GM19372 (cell line): ENCODE measurements around the gene PNLIPRP3.
"Not testable (repeated sequence)": the region's sequence is repeated elsewhere in the genome, so short reads cannot be mapped to it uniquely, and the experiment has no call there.

Experiments
- ATAC-seq: cut with Tn5 transposase; IDR thresholded peaks from one replicate; pipeline ENCODE4 v1.9.1; 2021; ENCODE audit warnings: mild to moderate bottlenecking, low read depth, moderate library complexity; ENCODE audit not compliant: unreplicated experiment

Gene PNLIPRP3

DNA sequence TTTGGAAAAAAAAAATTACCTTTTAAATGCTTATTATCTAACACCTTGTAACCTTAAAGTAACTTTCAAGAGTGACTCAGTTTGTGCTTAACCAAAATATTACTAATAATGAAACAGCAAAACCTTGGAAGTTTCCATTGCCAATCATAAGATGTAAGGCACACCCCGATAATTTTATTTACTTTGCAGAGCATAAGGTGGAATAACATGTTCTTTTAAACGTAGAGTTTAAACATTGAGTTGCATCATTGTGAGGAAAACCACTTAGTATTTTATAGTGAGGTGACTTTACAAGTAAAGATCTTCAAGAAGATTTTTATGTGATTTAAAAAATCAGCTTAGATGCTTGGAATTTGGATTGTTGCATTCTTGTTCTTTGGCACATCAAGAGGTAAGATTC lies at the start of gene PNLIPRP3:
Gene PNLIPRP3, plus strand, starts transcription at position 177 of the 400 bp plus-strand sequence. Its CDS starts 166 bp downstream, at position 343.
- ATAC-seq: no peak

DNA sequence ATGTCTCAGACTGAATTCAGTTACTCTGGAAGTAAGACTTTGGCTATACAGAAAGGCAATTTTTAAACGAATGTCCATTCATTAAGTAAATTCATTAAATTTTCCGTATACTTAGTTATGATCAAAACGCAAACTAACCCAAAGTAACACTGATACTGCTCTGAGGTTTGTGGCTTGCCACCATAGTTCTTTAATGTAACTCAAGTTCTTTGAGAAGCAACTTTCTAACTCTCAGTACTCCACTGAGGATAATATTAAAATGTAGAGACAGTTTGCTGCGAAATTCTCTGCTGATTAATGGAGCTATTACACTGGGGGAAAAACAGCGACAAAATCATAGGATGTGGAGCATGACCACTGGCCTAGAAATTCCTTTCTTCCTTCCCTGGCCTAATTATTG lies 45.4 kb upstream of the PNLIPRP3 start:
- no peak for ATAC-seq

DNA sequence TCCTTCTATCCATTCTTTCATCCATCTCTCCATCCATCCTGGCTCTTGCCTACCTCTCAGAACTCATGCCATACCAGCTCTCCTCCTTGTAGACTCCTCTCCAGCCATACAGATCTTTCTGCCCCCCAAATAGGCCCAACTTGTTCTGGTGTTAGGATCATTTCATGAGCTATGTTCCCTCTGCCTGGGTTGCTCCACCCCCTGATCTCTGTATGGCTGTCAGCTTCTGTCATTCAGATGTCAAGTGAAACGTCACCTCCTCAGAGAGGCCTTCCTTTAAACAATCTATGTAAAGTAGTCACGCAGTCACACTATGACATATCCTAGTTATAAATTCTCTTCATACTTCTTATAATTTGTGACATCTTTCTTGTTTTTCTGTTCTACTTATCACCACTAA lies 42.3 kb upstream of the PNLIPRP3 start:
- no peak for ATAC-seq

DNA sequence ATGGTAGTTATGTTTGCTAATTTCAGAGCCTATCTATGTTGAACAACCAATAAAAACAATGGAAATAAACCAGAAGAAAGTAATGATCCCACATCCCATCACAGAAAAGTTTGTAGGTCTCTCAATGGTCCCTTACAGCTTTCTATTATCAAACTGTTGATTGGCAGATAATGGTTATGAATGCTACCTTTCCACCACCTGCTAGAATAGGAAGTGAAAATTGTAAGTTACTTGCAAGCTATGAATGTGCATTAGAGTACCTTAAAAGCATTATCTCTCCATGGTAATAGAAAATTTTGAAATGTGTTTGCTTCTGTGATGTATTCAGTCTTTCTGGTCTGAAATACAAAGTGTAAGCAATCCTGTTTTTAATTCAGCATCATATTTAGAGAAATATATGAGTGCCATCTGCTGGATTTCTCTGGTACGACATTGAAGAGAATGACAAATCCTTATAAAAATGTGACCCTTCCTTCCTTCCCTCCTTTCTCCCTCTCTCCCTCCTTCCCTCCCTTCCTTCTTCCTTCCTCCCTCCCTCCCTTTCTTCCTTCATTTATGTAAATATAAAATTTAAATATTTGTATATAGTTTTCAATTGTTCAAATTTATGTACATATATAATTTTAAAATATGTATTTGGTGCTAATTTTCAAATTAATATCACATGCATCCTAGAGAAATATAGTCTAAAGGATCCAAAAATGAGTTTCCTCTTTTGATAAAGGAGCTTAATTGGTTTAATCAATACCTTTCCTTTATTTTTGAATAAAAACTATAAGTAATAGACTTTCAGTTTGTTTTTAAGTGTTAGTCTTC lies 41.4 kb upstream of the PNLIPRP3 start:
- ATAC-seq: no peak

DNA sequence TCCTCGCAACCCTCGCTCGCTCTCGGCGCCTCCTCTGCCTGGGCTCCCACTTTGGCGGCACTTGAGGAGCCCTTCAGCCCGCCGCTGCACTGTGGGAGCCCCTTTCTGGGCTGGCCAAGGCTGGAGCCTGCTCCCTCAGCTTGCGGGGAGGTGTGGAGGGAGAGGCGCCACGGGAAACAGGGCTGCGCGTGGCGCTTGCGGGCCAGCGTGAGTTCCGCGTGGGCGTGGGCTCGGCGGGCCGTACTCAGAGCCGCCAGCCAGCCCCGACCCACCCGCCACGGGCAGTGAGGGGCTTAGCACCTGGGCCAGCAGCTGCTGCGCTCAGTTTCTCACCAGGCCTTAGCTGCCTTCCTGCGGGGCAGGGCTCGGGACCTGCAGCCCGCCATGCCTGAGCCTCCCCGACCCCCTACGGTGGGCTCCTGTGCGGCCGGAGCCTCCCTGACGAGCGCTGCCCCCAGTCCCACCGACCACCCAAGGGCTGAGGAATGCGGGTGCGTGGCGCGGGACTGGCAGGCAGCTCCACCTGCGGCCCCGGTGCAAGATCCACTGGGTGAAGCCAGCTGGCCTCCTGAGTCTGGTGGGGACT lies 34.3 kb upstream of the PNLIPRP3 start:
- not testable (repeated sequence) for ATAC-seq

DNA sequence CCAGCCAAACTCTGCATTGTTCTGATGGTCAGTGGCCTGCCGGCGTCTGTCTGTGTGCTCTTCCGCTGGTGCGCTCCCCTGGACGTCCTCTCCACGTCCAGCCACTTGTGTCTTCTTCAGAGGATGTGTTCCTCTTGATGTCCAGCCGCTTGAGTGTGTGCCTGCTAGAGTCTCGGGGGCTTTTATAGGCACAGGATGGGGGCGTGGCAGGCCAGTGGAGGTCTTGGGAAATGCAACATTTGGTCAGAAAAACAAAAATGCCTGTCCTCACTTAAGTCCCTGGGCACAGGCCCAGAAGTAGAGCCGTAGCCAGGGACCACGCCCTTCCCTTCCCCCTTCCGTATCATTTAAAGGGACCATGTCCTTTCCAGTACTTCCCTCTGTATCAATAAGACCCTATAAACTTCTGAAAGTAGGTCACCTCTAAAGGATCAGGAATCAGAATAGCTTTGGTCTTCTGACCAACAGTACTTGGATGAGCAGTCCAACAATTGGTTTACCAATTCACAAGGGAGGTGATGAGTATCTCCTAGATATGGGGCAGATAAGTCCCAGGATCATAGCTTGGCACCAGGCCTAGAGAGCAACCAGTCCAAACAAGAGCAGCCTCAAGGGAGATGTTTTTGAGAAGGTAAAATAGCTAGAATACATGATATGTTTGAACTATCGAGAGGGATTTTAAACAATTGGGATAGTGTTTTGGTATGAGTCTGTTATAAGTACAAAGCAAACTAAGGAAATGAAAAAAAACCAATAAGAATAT lies 32.2 kb upstream of the PNLIPRP3 start:
- no peak for ATAC-seq

DNA sequence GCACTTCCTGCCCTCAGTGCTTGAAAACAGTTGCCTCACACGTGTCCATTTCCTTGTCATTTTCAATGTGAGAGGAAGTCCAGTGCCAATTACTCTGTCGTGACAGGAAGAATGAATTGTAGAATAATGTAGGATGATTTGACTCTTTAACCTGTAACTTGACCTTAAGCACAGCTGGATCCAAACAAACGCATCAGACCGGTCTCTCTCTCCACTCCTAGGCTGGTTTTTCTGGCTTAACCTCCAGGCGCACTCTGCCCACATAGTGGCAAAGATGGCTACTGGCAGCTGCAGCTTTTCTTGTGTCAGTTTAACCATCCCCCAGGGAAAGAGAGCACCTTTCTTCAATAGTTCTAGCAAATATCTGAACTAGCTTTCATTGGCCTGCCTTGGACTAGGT lies 29.4 kb upstream of the PNLIPRP3 start:
- ATAC-seq: no peak

DNA sequence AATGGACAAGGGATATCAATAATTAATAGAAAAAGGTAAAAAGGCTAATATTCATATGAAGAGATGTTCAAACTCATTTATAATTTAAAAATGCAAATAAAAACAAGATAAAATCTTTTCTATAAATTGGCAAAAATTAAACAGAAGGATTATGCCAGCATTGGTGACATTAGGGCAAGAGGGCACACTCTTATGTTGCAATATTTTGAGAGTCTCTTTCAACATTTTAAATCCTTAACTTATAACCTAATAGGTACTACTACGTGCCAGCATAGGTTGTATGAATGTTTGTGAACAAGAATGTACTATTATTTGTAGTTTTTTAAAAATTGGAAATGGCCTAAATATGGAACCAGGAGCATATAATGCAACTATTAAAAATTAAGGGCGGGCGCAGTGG lies 24.8 kb upstream of the PNLIPRP3 start:
- ATAC-seq: no peak

DNA sequence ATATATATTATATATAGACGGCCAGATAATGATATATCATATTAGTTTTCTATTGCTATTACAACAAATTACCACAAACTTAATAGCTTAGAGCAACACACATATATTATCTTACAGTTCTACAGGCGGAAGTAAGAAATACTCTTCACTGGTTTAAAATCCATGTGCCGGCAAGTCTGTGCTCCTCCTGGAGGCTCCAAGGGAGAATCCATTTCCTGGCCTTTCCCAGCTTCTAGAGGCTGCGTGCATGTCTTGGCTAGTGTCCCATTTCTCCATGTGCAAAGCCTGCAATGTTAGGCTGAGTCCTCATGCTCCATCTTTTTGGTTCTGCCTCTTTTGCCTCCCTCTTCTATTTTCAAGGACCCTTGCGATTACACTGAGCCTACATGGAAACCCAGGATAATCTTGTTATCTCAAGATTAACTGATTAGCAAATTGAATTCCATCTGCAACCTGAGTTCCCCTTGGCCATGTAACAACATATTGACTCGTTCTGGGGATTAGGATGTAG lies 23.9 kb upstream of the PNLIPRP3 start:
- no peak for ATAC-seq

DNA sequence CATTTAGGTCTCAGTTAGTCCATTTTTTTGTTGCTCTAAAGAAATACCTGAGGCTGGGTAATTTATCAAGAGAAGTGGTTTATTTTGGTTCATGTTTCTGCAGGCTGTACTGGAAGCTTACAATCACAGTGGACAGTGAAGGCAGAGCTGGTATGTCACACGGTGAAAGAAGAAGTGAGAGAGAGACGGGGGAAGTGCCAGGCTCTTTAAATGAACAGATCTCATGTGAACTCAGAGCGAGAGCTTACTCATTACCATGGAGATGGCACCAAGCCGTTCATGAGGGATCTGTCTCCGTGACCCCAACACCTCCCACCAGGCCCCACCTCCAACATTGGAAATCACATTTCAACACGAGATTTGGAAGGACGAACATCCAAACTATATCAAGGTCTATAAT lies 18.9 kb upstream of the PNLIPRP3 start:
- ATAC-seq: no peak

DNA sequence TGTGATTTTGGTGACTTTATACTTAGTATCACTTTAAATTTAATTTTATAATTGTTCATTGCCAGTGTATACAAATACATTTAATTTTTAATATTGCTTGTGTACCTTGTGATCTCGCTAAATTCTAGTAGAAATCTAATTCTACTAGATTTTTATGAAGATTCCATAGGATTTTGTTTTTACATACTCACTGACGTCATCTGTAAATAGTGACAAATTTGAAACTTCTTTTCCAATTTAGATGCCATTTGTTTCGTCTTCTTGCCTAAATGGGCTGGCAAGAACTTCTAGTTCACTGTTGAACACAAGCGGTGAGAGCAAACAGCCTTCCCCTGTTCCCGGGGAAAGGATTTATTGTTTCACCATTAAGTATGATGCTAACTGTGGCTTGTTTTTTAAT lies 17.3 kb upstream of the PNLIPRP3 start:
- ATAC-seq: no peak

DNA sequence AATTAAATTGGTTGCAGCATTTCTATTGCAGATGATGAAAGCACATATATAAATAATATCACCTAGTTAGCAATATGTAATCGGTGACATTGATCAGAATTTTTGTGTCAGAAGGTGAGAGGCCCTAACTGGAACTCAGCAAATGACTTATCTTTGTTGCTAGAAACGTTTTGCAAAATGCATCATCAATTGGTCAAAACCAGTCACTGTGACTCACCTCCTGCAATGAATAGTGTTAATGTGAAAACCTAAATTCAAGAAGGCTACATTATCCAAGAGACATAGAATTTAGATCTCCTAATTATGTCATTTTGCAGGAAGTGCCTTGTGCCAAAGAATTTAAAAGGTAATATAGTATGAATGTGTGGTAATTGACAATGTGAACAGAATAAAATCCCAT lies 9.8 kb upstream of the PNLIPRP3 start:
- no peak for ATAC-seq

DNA sequence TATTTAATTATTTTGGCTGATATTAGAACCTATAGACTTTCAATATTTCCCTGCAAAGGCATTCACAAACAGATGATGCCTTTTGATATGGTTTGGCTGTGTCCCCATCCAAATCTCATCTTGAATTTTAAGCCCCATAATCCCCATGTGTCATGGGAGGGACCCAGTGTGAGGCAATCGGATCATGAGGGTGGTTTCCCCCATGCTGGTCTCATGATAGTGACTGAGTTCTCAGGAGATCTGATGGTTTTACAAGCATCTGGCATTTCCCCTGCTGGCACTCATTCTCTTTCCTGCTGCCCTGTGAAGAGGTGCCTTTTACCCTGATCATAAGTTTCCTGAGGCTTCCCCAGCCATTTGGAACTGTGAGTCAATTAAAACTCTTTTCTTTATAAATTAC lies 9.3 kb upstream of the PNLIPRP3 start:
- no peak for ATAC-seq

DNA sequence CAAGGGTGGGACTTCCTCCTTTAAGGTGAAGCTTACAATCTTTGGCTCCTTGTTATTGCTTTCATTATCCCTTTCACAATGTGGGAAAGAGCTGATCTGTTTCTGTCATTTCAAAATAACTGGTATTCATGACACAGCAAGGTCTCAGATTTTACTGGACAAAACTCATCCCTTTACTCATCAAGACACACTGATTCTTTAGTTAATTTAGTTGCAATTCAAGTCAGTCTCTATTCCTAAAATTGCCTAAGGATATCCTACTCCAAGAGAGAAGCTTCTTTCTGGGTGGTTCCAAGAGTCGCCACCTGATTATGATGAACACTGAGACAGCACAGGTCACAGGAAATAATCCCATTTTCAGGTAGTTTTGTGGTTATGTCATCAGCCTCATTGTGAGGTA lies 5.8 kb upstream of the PNLIPRP3 start:
- no peak for ATAC-seq

DNA sequence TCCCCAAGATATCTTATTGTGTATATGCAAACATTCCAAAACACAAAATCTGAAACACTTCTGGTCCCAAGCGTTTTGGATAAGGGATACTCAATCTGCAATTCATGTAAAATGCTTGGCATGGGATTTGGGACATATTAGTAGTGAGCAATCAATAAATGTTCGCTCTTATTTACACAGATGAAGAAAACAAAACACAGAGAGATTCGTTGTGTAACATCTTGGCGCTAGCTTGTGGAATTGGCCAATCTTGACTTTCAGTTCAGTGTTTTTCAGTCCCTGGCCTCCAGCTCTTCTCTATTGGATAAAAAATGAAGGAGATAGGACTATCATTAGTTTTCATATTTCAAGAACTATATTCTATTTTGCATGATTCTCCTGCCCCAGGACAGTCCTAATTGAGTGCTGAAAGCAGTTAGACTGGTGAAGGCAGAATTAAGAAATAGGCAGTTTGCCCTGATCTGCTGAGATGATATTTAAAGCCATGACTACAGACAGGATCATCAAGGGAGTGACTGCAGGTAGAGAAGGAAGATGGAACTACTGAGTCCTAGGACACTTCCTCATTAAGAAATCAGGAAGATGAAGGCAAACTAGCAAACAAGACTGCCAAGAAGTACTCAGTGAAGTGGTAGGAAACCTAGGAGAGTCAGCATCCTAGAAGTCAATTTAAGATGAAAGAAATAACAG lies 1.8 kb downstream of the PNLIPRP3 start:
- ATAC-seq: no peak

DNA sequence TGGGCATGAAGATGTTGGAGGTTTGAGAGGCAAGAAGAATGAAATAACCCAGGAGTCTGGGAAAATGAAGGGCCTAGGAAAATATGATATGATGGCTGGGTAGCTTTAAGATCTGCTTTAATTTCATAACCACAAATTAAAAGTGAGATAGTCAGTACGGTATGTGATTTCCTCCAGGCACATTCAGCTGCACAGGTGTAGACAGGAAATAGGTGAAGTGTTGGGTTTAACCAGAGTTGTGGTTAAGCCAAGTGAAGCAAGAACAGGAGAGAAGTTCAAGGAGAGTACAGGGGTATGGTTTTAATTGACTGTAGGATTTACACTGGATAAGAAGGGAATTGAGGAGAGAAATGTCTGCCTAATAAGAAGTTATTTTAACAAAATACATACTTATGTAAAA lies 2.6 kb downstream of the PNLIPRP3 start:
- ATAC-seq: no peak

DNA sequence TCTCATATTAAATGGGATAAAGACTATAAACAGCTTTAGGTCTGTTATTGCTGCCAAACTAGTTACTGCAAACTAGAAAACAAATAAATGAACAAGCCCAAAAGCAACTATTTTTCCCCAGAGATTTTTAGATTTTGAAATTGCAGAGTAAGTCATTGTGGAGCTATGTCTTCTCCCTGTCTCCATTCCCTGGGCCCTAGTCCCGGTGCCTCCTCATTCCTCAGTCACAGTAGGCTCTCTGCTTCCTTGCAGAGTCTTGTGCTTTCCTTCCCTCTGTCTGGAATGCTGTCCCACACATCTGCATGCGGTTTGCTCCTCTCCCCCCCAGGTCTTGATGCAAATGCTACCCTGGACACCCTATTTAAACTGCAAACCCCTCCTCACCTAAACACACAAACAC lies 4.0 kb downstream of the PNLIPRP3 start:
- ATAC-seq: no peak

DNA sequence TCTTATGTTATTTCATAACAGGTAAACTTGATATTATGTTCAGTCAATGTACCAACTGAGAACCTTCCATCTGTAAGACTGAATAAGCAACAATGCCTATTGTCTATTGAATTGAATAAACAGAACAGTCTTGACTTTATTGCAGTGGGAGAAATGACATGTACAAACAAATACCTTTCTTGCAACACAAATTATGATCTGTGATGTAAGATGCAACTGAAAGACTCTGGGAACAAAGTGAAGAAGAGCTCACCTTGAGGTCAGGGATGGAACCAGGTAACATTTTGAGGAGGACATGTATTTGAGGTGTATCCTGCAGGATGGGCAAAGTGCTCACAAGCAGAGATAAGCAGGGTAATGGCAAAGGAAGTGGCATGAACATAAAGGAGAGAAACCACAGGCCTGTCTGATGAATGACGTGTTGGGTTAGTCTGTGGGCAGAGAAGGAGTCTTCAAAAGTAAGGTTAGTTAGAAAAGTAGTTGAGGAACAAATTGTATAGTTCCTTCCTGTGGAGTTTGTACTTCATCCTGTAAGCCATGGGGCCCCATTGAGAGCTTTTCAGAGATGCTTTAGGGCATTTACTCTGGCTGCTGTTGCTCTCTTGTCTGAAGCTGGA lies 9.5 kb downstream of the PNLIPRP3 start:
- no peak for ATAC-seq

DNA sequence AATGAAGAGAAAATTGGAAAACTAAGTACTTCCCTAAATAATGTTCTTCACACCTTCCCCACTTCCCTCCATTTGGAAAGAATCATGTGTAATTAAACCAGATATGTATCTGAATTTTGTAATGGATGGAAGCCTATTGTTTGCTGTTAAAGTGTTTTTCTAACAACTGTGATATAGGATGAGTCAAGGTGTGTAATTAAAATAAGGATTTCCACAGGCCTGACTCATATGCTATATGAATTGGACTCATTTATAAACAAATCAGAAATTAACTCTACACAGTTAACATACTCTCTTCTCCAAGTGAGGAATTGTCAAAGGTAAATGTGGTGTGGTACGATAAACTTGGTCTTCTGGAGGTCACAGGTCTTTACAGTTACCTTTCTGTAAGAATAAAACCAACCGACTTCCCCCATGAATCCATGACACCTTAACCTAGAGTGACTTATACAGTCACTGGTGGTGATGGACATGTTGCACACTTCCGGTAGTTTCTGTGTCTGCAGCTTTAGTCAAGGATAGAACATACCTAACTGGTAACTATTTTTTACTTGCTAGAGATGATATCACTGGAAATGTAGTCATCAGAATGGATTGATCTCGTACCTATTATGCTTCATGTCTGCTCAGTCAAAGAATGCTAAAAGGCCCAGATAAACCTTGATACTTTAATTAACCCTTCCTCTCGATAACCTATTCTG lies 12.8 kb downstream of the PNLIPRP3 start:
- ATAC-seq: no peak
